RWPE1 (cell line): ENCODE results near the gene PDZD2.
"Not testable (repeated sequence)": the region's sequence is repeated elsewhere in the genome, so short reads cannot be mapped to it uniquely, and the experiment has no call there.

Experiments
- CTCF ChIA-PET: fragments of 350-600 bp; sonication (Branson Sonifier 250); formaldehyde crosslinking; extraction: SDS; loops from one replicate; lab custom pipeline; 2021; lab: Yijun Ruan, JAX
- POLR2A ChIA-PET: fragments of 400-600 bp; formaldehyde crosslinking; extraction: SDS; loops from one replicate; lab custom pipeline; 2020; ENCODE audit warnings: antibody characterized with exemption; ENCODE audit not compliant: low non-redundant PET; lab: Yijun Ruan, JAX
- DNase-seq: peaks from one replicate; pipeline ENCODE4 v3.0.0; 2012; ENCODE audit warnings: low spot score
- H3K27ac ChIP-seq: fragments of 450-650 bp; 2 replicates; pipeline ENCODE4 v1.5.1; 2017
- CTCF ChIP-seq: fragments of 450-650 bp; conservative IDR thresholded peaks from 2 replicates; pipeline ENCODE4 v1.5.1; 2017; ENCODE audit warnings: low read depth, mild to moderate bottlenecking

PDZD2 gene

GRCh38 chr5:32038523-32038922, 399.6 kb downstream of the PDZD2 start:
- H3K27ac ChIP-seq = no peak overlapping the region
- TF ChIP-seq CTCF = no peak
- DNase-seq = no peak
- ChIA-PET CTCF (interaction anchor here (1.4 kb wide), 1 partner anchor 10 kb away, joined by 7 read pairs; no protein-coding TSS in a partner anchor), POLR2A (interaction anchor here (0.6 kb wide), 1 partner anchor 264 kb away, joined by 6 read pairs; no protein-coding TSS in a partner anchor)

- POLR2A ChIA-PET, H3K27ac ChIP-seq, CTCF ChIA-PET, DNase-seq: not testable (repeated sequence)
Observed at GRCh38 chr5:32039133-32039532, 400.2 kb downstream of the PDZD2 start.

GRCh38 chr5:32039601-32040000, 400.7 kb downstream of the PDZD2 start:
- DNase-seq, POLR2A ChIA-PET, CTCF ChIA-PET, H3K27ac ChIP-seq: not testable (repeated sequence)

GRCh38 chr5:32040181-32040695, 401.3 kb downstream of the PDZD2 start:
- DNase-seq, POLR2A ChIA-PET, CTCF ChIA-PET, H3K27ac ChIP-seq: not testable (repeated sequence)

GRCh38 chr5:32042551-32042961, 403.6 kb downstream of the PDZD2 start:
- CTCF ChIA-PET = interaction anchor here (0.5 to 0.6 kb wide), 2 partner anchors 19 to 441 kb away, joined by 3 read pairs; no protein-coding TSS in a partner anchor

GRCh38 chr5:32043105-32043504, 404.2 kb downstream of the PDZD2 start:
- ChIA-PET CTCF (interaction anchor here (0.5 kb wide), 1 partner anchor 18 kb away, joined by 3 read pairs; no protein-coding TSS in a partner anchor), POLR2A (no interaction called here)
- DNase-seq = no peak
- H3K27ac ChIP-seq = peak overlapping the region; percentile 73
- no peak for TF ChIP-seq CTCF

More at GRCh38 chr5:32042551-32042961, 403.6 kb downstream of the PDZD2 start:
- H3K27ac ChIP-seq = peak overlapping the region; percentile 73
- TF ChIP-seq CTCF = no peak
- DNase-seq = peak; percentile 57
- POLR2A ChIA-PET = no interaction called here

- no peak for TF ChIP-seq CTCF
- DNase-seq = no peak
- peak overlapping the region; percentile 73 for H3K27ac ChIP-seq
Observed at GRCh38 chr5:32044434-32044833, 405.5 kb downstream of the PDZD2 start.

GRCh38 chr5:32044939-32045338, 406.0 kb downstream of the PDZD2 start:
- peak overlapping the region; percentile 81 for H3K27ac ChIP-seq
- peak; percentile 88 for DNase-seq
- CTCF ChIA-PET = interaction anchor here (0.7 kb wide), 1 partner anchor 57 kb away, joined by 5 read pairs; no protein-coding TSS in a partner anchor
- POLR2A ChIA-PET = no interaction called here
- TF ChIP-seq CTCF = no peak

More at GRCh38 chr5:32044434-32044833, 405.5 kb downstream of the PDZD2 start:
- ChIA-PET CTCF (interaction anchor here (0.8 kb wide), 1 partner anchor 21 kb away, joined by 3 read pairs; no protein-coding TSS in a partner anchor), POLR2A (no interaction called here)
